Bone marrow (tissue), 2 donors: ENCODE measurements around the gene LAMA5.

Experiments used
- DNase-seq, 2 donors: peaks; one replicate each; lab custom pipeline; 2025; lab: John Stamatoyannopoulos, UW

Gene LAMA5

GRCh38 chr20:62367136-62367632, at the start of gene LAMA5:
Gene LAMA5 (minus strand): TSS chr20:62367312. CDS start chr20:62367245, 67 bp downstream.
- no peak for DNase-seq

GRCh38 chr20:62415354-62416111, 48.4 kb upstream of the LAMA5 start:
- DNase-seq, result no peak

- no peak for DNase-seq
These were observed 46.9 kb upstream of the LAMA5 start for GRCh38 chr20:62413896-62414481.

- no peak for DNase-seq
These were observed 46.0 kb upstream of the LAMA5 start for GRCh38 chr20:62413025-62413570.

- no peak for DNase-seq
These were observed 45.3 kb upstream of the LAMA5 start for GRCh38 chr20:62412194-62413024.

- no peak for DNase-seq
These were observed 44.5 kb upstream of the LAMA5 start for GRCh38 chr20:62411479-62412193.

GRCh38 chr20:62410746-62411478, 43.8 kb upstream of the LAMA5 start:
- no peak for DNase-seq

GRCh38 chr20:62409931-62410745, 43.0 kb upstream of the LAMA5 start:
- DNase-seq, result peak in 1 of 2 donors; percentile 30

GRCh38 chr20:62409086-62409853, 42.2 kb upstream of the LAMA5 start:
- no peak for DNase-seq

GRCh38 chr20:62408640-62409039, 41.5 kb upstream of the LAMA5 start:
- DNase-seq, result no peak

GRCh38 chr20:62408055-62408454, 40.9 kb upstream of the LAMA5 start:
- DNase-seq, result no peak

- peak; percentile 74 to 80 for DNase-seq
These were observed 40.3 kb upstream of the LAMA5 start, which contains the start of gene CABLES2 for GRCh38 chr20:62407221-62407992. Gene CABLES2 (minus strand): TSS chr20:62407285. CDS start chr20:62407276, 9 bp downstream.

GRCh38 chr20:62406635-62407176, 39.6 kb upstream of the LAMA5 start:
- no peak for DNase-seq

GRCh38 chr20:62405981-62406513, 38.9 kb upstream of the LAMA5 start:
- DNase-seq, result no peak

GRCh38 chr20:62405108-62405980, 38.2 kb upstream of the LAMA5 start:
- peak in 1 of 2 donors; percentile 14 for DNase-seq

- DNase-seq, result no peak
These were observed 37.6 kb upstream of the LAMA5 start for GRCh38 chr20:62404761-62405107.
